MCF 10A (cell line): Measurements from ENCODE around the gene MEST. TPM values are rescaled to one million over a fixed set of nuclear protein-coding genes. Genes with fewer than 3 reads are reported as not detected.

Experiments used
- Bru-seq: library from RNA; stranded (reverse); fragments of 400-500 nt; gene quantifications from one replicate; lab custom pipeline; 2021; lab: Mats Ljungman, UMichigan
- BruChase-seq, 2 experiments: library from RNA; stranded (reverse); fragments of 400-500 nt; gene quantifications; one replicate each; lab custom pipeline; 2021; lab: Mats Ljungman, UMichigan
- BruUV-seq: library from RNA; stranded (reverse); fragments of 400-500 nt; replicated peaks from 2 replicates; lab custom pipeline; 2021; lab: Mats Ljungman, UMichigan
- CTCF ChIA-PET: fragments of 300-600 bp; sonication (Branson Sonifier 250); formaldehyde crosslinking; extraction: SDS; loops from one replicate; lab custom pipeline; 2021; ENCODE audit warnings: antibody characterized with exemption, inconsistent platforms; lab: Yijun Ruan, JAX
- POLR2A ChIA-PET: fragments of 300-600, 350-650 bp; sonication (Branson Sonifier 250); formaldehyde crosslinking; extraction: SDS; loops from one replicate; lab custom pipeline; 2020; ENCODE audit warnings: antibody characterized with exemption, inconsistent platforms; lab: Yijun Ruan, JAX
- DNase-seq: peaks from one replicate; pipeline ENCODE4 v3.0.0-alpha.2; 2018; ENCODE audit not compliant: unreplicated experiment
- H3K27ac Mint-ChIP-seq: one replicate; pipeline ENCODE4 v1.8.0; 2022; ENCODE audit warnings: mild to moderate bottlenecking, low read depth, mixed read lengths; ENCODE audit not compliant: unreplicated experiment
- H3K27me3 Mint-ChIP-seq: one replicate; pipeline ENCODE4 v1.8.0; 2022; ENCODE audit warnings: mixed read lengths; ENCODE audit not compliant: insufficient read depth, unreplicated experiment
- H3K36me3 Mint-ChIP-seq: one replicate; pipeline ENCODE4 v1.8.0; 2022; ENCODE audit warnings: mild to moderate bottlenecking, moderate library complexity, mixed read lengths; ENCODE audit not compliant: insufficient read depth, unreplicated experiment
- H3K4me1 Mint-ChIP-seq: one replicate; pipeline ENCODE4 v1.8.0; 2022; ENCODE audit warnings: mixed read lengths; ENCODE audit not compliant: insufficient read depth, unreplicated experiment
- H3K4me3 Mint-ChIP-seq: one replicate; pipeline ENCODE4 v1.8.0; 2022; ENCODE audit warnings: mild to moderate bottlenecking, moderate library complexity, mixed read lengths; ENCODE audit not compliant: unreplicated experiment
- H3K9me3 Mint-ChIP-seq: one replicate; pipeline ENCODE4 v1.8.0; 2022; ENCODE audit warnings: mixed read lengths; ENCODE audit not compliant: unreplicated experiment
- intact Hi-C: fragments of 100-400 bp; cut with micrococcal nuclease; formaldehyde crosslinking; loops from 2 replicates; pipeline ENCODE4 v1.14.1; 2022
- long read RNA-seq: library from polyadenylated mRNA; stranded (forward); transcript quantifications from one replicate; pipeline ENCODE4 v2.0.0, GENCODE V29; 2022
- total RNA-seq: library from RNA; stranded (reverse); gene quantifications from 2 replicates; pipeline ENCODE4 v1.2.3, GENCODE V29; 2022
- TF ChIP-seq, protein P1 (sequence below): fragments of 200-600 bp; IDR thresholded peaks from one replicate; pipeline ENCODE4 v1.8.0; 2022; ENCODE audit warnings: antibody characterized with exemption, mild to moderate bottlenecking; ENCODE audit not compliant: unreplicated experiment

Gene MEST, protein sequence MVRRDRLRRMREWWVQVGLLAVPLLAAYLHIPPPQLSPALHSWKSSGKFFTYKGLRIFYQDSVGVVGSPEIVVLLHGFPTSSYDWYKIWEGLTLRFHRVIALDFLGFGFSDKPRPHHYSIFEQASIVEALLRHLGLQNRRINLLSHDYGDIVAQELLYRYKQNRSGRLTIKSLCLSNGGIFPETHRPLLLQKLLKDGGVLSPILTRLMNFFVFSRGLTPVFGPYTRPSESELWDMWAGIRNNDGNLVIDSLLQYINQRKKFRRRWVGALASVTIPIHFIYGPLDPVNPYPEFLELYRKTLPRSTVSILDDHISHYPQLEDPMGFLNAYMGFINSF
- 34.2 and 39.0 TPM in 2 replicates for total RNA-seq
- Bru-seq, nascent RNA = percentile 66 among the genes with signal in this experiment
- percentile 79 among the genes with signal in this experiment for BruChase-seq, experiment 1, labeled RNA remaining after a 6-hour chase
- BruChase-seq, experiment 2, labeled RNA remaining after a 2-hour chase = percentile 68 among the genes with signal in this experiment
- long read RNA-seq, transcript MEST-202 (12 exons, 2,443 nt) = major isoform, 98 of 109 reads
- long read RNA-seq, partial matches to known transcripts = 0 of 109 reads
- long read RNA-seq, other reads (novel, unspliced or antisense) = 9 of 109 reads

DNA sequence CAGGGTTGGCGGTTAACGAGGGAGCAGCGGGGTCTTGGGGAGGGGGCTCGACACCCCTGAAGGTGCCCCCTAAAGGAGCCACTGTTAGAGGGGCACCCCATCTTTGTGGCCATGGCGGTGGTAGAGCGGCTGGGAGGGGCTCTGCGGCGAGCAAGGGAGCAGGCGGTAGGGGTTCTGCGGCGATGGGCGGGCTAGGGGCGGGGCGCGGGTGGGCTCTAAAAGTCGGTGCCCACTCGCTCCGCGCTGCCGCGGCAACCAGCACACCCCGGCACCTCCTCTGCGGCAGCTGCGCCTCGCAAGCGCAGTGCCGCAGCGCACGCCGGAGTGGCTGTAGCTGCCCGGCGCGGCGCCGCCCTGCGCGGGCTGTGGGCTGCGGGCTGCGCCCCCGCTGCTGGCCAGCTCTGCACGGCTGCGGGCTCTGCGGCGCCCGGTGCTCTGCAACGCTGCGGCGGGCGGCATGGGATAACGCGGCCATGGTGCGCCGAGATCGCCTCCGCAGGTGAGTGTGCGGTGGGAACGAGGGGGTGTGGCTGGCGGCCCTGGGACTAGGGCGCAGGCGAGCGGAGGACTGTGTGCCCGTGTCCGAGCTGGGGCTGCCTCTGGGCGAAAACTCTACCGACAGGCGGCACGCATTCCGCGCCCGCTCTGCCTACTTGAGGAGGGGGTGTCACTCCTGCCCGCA is at the start of gene MEST:
Gene MEST (plus strand): TSS at position 245 of the 682 bp plus-strand sequence. CDS start 229 bp downstream, at position 474.
- Mint-ChIP-seq H3K27ac (no peak within 1 kb of the TSS), H3K4me3 (peak within 1 kb of the TSS; percentile 54), H3K36me3 (peaks cover 25% of the 10 kb centered on the region), H3K27me3 (no peaks in the 10 kb centered on the region), H3K4me1 (peaks cover 13% of the 10 kb centered on the region), H3K9me3 (no peaks in the 10 kb centered on the region)
- no peak for DNase-seq
- BruUV-seq = no TSS peak
- TF ChIP-seq, protein P1, sequence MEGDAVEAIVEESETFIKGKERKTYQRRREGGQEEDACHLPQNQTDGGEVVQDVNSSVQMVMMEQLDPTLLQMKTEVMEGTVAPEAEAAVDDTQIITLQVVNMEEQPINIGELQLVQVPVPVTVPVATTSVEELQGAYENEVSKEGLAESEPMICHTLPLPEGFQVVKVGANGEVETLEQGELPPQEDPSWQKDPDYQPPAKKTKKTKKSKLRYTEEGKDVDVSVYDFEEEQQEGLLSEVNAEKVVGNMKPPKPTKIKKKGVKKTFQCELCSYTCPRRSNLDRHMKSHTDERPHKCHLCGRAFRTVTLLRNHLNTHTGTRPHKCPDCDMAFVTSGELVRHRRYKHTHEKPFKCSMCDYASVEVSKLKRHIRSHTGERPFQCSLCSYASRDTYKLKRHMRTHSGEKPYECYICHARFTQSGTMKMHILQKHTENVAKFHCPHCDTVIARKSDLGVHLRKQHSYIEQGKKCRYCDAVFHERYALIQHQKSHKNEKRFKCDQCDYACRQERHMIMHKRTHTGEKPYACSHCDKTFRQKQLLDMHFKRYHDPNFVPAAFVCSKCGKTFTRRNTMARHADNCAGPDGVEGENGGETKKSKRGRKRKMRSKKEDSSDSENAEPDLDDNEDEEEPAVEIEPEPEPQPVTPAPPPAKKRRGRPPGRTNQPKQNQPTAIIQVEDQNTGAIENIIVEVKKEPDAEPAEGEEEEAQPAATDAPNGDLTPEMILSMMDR = no peak
- ChIA-PET CTCF (no interaction called here), POLR2A (no interaction called here)
- intact Hi-C loops = no loop called here

DNA sequence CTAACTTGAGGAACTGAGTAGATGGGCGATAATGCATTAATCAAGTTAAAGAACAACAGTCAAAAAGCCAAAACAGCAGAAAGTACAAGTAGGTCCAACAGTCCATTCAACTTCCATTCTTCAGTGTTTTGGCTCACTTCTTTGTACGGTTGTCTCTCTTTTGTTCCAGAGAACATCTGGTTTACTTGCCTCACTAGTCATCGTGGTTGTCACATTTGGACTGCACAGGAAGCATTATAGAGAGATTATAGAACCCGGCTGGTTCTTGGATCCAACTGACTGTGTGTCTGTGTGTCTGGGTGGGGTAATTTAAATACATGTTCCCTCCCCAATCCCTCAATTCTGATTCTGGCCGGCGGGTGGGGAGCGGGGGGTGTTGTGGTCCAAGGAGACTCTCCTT is 49.3 kb upstream of the MEST start:
- Mint-ChIP-seq H3K9me3 (no peaks in the 10 kb centered on the region), H3K27me3 (no peaks in the 10 kb centered on the region), H3K36me3 (no peaks in the 10 kb centered on the region), H3K4me3 (no peak overlapping the region), H3K27ac (no peak overlapping the region), H3K4me1 (peaks cover 6% of the 10 kb centered on the region)
- ChIA-PET CTCF (no interaction called here), POLR2A (no interaction called here)
- intact Hi-C loops = no loop called here
- no peak for DNase-seq
- TF ChIP-seq, protein P1 = no peak
- no TSS peak for BruUV-seq

DNA sequence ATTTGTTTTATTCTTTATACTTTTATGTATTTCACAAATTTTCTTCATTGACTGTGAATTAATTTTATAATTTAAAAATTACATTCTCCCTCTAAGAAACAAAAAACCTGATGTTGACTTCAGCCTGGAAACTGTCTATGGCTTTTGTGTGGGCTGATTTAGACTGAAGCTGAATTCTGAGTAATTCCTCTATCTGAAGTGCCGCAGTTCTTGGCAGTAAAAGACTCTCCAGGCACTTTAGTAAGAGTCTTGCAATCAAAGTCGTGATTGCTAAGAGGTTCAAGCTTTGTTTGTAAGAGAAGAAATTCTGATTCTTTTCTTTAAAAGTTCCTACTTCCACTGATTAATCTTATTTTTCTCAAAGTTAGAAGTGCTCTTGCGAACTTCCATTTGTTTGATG is 47.7 kb upstream of the MEST start:
- Mint-ChIP-seq H3K4me1 (peaks cover 6% of the 10 kb centered on the region), H3K4me3 (no peak overlapping the region), H3K9me3 (peaks cover 8% of the 10 kb centered on the region), H3K27me3 (no peaks in the 10 kb centered on the region), H3K27ac (no peak overlapping the region), H3K36me3 (no peaks in the 10 kb centered on the region)
- POLR2A ChIA-PET = interaction anchor here (0.6 kb wide), 1 partner anchor 663 kb away, joined by 3 read pairs; no protein-coding TSS in a partner anchor
- CTCF ChIA-PET = no interaction called here
- intact Hi-C loops = no loop called here
- TF ChIP-seq, protein P1 = no peak
- BruUV-seq = no TSS peak
- DNase-seq = no peak
